ENCODE data around the gene SLC35D3.

- no peak for TF ChIP-seq POLR2AphosphoS5 (IDR thresholded peaks at IDR 0.05; ENCODE audit: low read depth, low read length)
- no peak for TF ChIP-seq PAX5 (IDR thresholded peaks at IDR 0.05; ENCODE audit: insufficient read depth, low read length, severe bottlenecking)
- no peak for TF ChIP-seq TAF1 (IDR thresholded peaks at IDR 0.05; ENCODE audit: low read depth, low read length)
- TF ChIP-seq POLR2A (IDR thresholded peaks at IDR 0.05; ENCODE audit: low read depth, low read length), result no peak
Measured at GRCh38 chr6:136947037-136947436, 24.9 kb downstream of the SLC35D3 start.

Data from GM12891 (cell line).